ENCODE measurements around the gene FOXA1.

GRCh38 chr14:37589715-37590427, 5.2 kb downstream of the FOXA1 start:
- no peak for TF ChIP-seq POLR2AphosphoS5 (IDR thresholded peaks at IDR 0.05; ENCODE audit: low read depth, low read length)
- no peak for TF ChIP-seq SIN3A (conservative IDR thresholded peaks at IDR 0.05 in 1 of 2, IDR thresholded peaks at IDR 0.05 in 1 of 2; ENCODE audit: low read depth in 1 of 2, low read length in 2 of 2)
- no peak for TF ChIP-seq CTCF (IDR thresholded peaks at IDR 0.05; ENCODE audit: control extremely low read depth in 1 of 3, insufficient read depth in 1 of 3, low read depth in 1 of 3, low read length in 3 of 3)
